ENCODE data around the gene TTC3.
"Not testable (repeated sequence)": the region's sequence is repeated elsewhere in the genome, so short reads cannot be mapped to it uniquely, and the experiment has no call there.

TTC3 gene

GRCh38 chr21:37072988-37073416 lies at the start of gene TTC3, which contains the start of gene PIGP:
Gene TTC3, plus strand, starts transcription at chr21:37073254. Its CDS starts 14,004 bp downstream, at chr21:37087258.
Gene PIGP, minus strand, starts transcription at chr21:37073071. Its CDS starts 556 bp downstream, at chr21:37072515.
- peak; percentile 94 for DNase-seq

- DNase-seq: no peak
Measured at GRCh38 chr21:37026499-37026898, 46.6 kb upstream of the TTC3 start.

- no peak for DNase-seq
Measured at GRCh38 chr21:37028570-37028969, 44.5 kb upstream of the TTC3 start.

GRCh38 chr21:37030864-37031263 lies 42.2 kb upstream of the TTC3 start:
- no peak for DNase-seq

- no peak for DNase-seq
Measured at GRCh38 chr21:37032293-37032692, 40.8 kb upstream of the TTC3 start.

- no peak for DNase-seq
Measured at GRCh38 chr21:37032877-37033471, 40.1 kb upstream of the TTC3 start.

GRCh38 chr21:37034394-37034793 lies 38.7 kb upstream of the TTC3 start:
- not testable (repeated sequence) for DNase-seq

- DNase-seq: no peak
Measured at GRCh38 chr21:37036177-37036576, 36.9 kb upstream of the TTC3 start.

- no peak for DNase-seq
Measured at GRCh38 chr21:37039411-37040075, 33.5 kb upstream of the TTC3 start.

- no peak for DNase-seq
Measured at GRCh38 chr21:37040212-37040611, 32.8 kb upstream of the TTC3 start.

GRCh38 chr21:37041706-37042271 lies 31.3 kb upstream of the TTC3 start:
- no peak for DNase-seq

GRCh38 chr21:37043818-37044217 lies 29.2 kb upstream of the TTC3 start:
- DNase-seq: no peak

GRCh38 chr21:37044643-37045042 lies 28.4 kb upstream of the TTC3 start:
- no peak for DNase-seq

- no peak for DNase-seq
Measured at GRCh38 chr21:37045149-37045548, 27.9 kb upstream of the TTC3 start.

GRCh38 chr21:37045556-37045955 lies 27.5 kb upstream of the TTC3 start:
- no peak for DNase-seq

- no peak for DNase-seq
Measured at GRCh38 chr21:37047079-37047478, 26.0 kb upstream of the TTC3 start.

GRCh38 chr21:37049741-37050140 lies 23.3 kb upstream of the TTC3 start:
- DNase-seq: not testable (repeated sequence)

- no peak for DNase-seq
Measured at GRCh38 chr21:37055271-37055855, 17.7 kb upstream of the TTC3 start.

- no peak for DNase-seq
Measured at GRCh38 chr21:37057614-37058013, 15.4 kb upstream of the TTC3 start.

- DNase-seq: no peak
Measured at GRCh38 chr21:37058261-37058660, 14.8 kb upstream of the TTC3 start.

- DNase-seq: no peak
Measured at GRCh38 chr21:37059181-37059580, 13.9 kb upstream of the TTC3 start.

GRCh38 chr21:37060296-37060695 lies 12.8 kb upstream of the TTC3 start:
- DNase-seq: peak; percentile 95

- no peak for DNase-seq
Measured at GRCh38 chr21:37061926-37062592, 11.0 kb upstream of the TTC3 start.

- DNase-seq: no peak
Measured at GRCh38 chr21:37062593-37062935, 10.5 kb upstream of the TTC3 start.
